Measurements from ENCODE around the gene USH2A.

DNA sequence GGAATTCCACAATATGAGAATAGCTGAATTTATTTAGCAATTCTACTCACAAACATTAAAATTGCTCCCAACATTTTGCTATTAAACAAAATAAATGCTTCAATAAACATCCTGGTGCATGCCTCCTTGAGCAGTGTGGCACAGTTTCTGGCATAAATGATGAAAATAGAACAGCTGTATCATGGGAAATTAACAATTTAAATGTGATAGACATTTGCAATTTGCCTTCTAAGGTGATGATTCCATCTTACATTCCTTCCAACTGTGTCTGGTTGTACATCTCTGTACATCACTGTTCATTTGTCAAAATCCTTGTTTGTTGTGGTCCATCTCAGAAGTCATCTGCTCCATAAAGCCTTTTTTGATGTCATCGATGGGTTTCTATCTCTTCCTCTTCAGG is 657.4 kb downstream of the USH2A start:
- no peak for TF ChIP-seq EZH2 (optimal IDR thresholded peaks at IDR 0.05; ENCODE audit: low read depth, low read length)
- TF ChIP-seq, protein P1, sequence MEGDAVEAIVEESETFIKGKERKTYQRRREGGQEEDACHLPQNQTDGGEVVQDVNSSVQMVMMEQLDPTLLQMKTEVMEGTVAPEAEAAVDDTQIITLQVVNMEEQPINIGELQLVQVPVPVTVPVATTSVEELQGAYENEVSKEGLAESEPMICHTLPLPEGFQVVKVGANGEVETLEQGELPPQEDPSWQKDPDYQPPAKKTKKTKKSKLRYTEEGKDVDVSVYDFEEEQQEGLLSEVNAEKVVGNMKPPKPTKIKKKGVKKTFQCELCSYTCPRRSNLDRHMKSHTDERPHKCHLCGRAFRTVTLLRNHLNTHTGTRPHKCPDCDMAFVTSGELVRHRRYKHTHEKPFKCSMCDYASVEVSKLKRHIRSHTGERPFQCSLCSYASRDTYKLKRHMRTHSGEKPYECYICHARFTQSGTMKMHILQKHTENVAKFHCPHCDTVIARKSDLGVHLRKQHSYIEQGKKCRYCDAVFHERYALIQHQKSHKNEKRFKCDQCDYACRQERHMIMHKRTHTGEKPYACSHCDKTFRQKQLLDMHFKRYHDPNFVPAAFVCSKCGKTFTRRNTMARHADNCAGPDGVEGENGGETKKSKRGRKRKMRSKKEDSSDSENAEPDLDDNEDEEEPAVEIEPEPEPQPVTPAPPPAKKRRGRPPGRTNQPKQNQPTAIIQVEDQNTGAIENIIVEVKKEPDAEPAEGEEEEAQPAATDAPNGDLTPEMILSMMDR (IDR thresholded peaks at IDR 0.05; ENCODE audit: low read length): no peak
